Astrocyte (in vitro differentiated cells and primary cell): ENCODE data around the gene KCNG2.

Experiments used
- CTCF ChIP-seq: IDR thresholded peaks from 2 replicates; pipeline ENCODE4 v1.5.1; 2011; ENCODE audit warnings: low read depth, mild to moderate bottlenecking, inconsistent platforms, low read length, moderate library complexity; ENCODE audit not compliant: insufficient read depth
- EZH2 ChIP-seq: IDR thresholded peaks from 2 replicates; pipeline ENCODE4 v1.6.1; 2012; ENCODE audit warnings: mild to moderate bottlenecking, low read length, inconsistent platforms; ENCODE audit not compliant: insufficient read depth

GRCh38 chr18:79864006-79864725 lies 66.4 kb downstream of the KCNG2 start:
- no peak for TF ChIP-seq EZH2
- no peak for TF ChIP-seq CTCF
